Brain pericyte (primary cell): ENCODE measurements around the gene COQ6.
A peak's percentile ranks its signal among the peaks of the same experiment; 100 is the strongest.
"Not testable (repeated sequence)": the region's sequence is repeated elsewhere in the genome, so short reads cannot be mapped to it uniquely, and the experiment has no call there.

Source experiments
- DNase-seq: peaks from one replicate; pipeline ENCODE4 v3.0.0-alpha.2; 2012; ENCODE audit warnings: low read depth, low spot score

COQ6 gene

GRCh38 chr14:73949752-73950734 lies at the start of gene COQ6, which contains the start of gene FAM161B:
COQ6 (plus strand) TSS chr14:73950302; CDS start chr14:73950333, 31 bp downstream.
FAM161B (minus strand) TSS chr14:73950094; CDS start chr14:73950026, 68 bp downstream.
- peak; percentile 90 for DNase-seq

- DNase-seq = no peak
Observed at GRCh38 chr14:73903028-73903427, 47.1 kb upstream of the COQ6 start.

GRCh38 chr14:73909681-73910080 lies 40.4 kb upstream of the COQ6 start:
- DNase-seq = no peak

- DNase-seq = no peak
Observed at GRCh38 chr14:73913256-73913655, 36.8 kb upstream of the COQ6 start.

GRCh38 chr14:73916324-73916723 lies 33.8 kb upstream of the COQ6 start:
- no peak for DNase-seq

- DNase-seq = not testable (repeated sequence)
Observed at GRCh38 chr14:73919457-73919856, 30.6 kb upstream of the COQ6 start.

- DNase-seq = no peak
Observed at GRCh38 chr14:73924337-73924736, 25.8 kb upstream of the COQ6 start.

GRCh38 chr14:73935666-73936065 lies 14.4 kb upstream of the COQ6 start:
- no peak for DNase-seq

GRCh38 chr14:73936548-73936947 lies 13.6 kb upstream of the COQ6 start:
- no peak for DNase-seq

GRCh38 chr14:73937012-73937411 lies 13.1 kb upstream of the COQ6 start:
- DNase-seq = no peak

- DNase-seq = no peak
Observed at GRCh38 chr14:73942180-73942579, 7.9 kb upstream of the COQ6 start.

- no peak for DNase-seq
Observed at GRCh38 chr14:73943083-73943482, 7.0 kb upstream of the COQ6 start.

GRCh38 chr14:73944432-73945158 lies 5.5 kb upstream of the COQ6 start:
- no peak for DNase-seq

GRCh38 chr14:73945159-73945670 lies 4.9 kb upstream of the COQ6 start:
- no peak for DNase-seq

GRCh38 chr14:73953731-73954130 lies 3.6 kb downstream of the COQ6 start:
- DNase-seq = no peak

- DNase-seq = no peak
Observed at GRCh38 chr14:73955674-73956073, 5.6 kb downstream of the COQ6 start.

GRCh38 chr14:73958591-73958990 lies 8.5 kb downstream of the COQ6 start:
- DNase-seq = no peak

- no peak for DNase-seq
Observed at GRCh38 chr14:73961192-73961591, 11.1 kb downstream of the COQ6 start.

GRCh38 chr14:73965216-73965615 lies 15.1 kb downstream of the COQ6 start:
- DNase-seq = no peak

- DNase-seq = no peak
Observed at GRCh38 chr14:73968885-73969284, 18.8 kb downstream of the COQ6 start.

GRCh38 chr14:73973497-73973896 lies 23.4 kb downstream of the COQ6 start:
- no peak for DNase-seq

GRCh38 chr14:73976125-73976524 lies 26.0 kb downstream of the COQ6 start:
- no peak for DNase-seq
